KG1 (cell line): ENCODE measurements around the gene TUFT1.

Experiments
- DNase-seq: peaks from one replicate; lab custom pipeline; 2025; lab: John Stamatoyannopoulos, UW

Gene TUFT1, protein sequence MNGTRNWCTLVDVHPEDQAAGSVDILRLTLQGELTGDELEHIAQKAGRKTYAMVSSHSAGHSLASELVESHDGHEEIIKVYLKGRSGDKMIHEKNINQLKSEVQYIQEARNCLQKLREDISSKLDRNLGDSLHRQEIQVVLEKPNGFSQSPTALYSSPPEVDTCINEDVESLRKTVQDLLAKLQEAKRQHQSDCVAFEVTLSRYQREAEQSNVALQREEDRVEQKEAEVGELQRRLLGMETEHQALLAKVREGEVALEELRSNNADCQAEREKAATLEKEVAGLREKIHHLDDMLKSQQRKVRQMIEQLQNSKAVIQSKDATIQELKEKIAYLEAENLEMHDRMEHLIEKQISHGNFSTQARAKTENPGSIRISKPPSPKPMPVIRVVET

DNA sequence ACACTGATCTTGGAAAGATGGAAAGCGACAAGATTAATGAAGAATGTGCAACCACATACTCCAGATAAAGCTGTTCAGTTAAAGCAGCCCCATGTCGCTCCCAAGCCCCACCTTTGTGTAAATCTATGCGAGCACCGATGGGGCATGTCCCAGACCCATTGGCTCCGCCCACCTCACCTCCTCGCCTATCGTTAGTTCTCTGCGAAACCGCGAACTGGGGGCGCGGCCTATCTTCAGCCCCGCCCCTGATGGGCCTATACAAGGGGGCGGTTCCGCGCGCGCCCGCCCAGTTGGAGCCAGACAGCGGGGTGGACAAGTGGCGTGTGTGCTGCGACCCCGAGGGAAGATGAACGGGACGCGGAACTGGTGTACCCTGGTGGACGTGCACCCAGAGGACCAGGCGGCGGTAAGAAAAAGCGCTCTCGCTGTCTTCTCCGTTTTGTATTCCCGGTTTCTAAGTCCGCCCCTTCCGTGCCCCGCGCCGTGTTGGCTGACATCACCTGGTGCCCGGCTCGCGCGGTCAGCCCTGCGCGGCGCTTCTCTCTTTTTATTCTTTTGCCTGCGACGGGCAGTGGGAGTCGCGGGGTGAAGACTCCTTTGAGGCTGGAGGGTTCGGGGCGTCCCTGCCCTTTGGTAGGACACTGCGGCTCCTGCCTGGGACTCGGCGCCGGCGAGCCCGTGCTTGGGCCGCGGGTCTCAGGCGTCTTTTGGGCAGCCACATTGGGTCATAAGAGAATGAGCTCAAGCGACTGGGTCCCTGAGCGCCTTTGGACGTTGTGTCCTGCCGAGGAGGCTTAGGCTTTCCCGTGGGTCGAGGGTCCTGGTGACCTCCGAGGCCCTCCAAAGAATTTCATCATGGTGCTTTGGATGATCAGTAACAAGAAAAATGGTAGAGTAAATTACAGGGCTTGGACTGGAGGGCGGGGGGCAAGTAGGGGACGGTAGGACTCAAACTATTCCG, at the start of gene TUFT1:
Gene TUFT1 (plus strand): TSS at position 289 of the 961 bp plus-strand sequence. CDS start 58 bp downstream, at position 347.
- peak; percentile 61 for DNase-seq

GRCh38 chr1:151491641-151492040, 48.5 kb upstream of the TUFT1 start:
- DNase-seq = no peak

- DNase-seq = no peak
Observed at GRCh38 chr1:151492120-151492519, 48.0 kb upstream of the TUFT1 start.

- no peak for DNase-seq
Observed at GRCh38 chr1:151493042-151493441, 47.1 kb upstream of the TUFT1 start.

DNA sequence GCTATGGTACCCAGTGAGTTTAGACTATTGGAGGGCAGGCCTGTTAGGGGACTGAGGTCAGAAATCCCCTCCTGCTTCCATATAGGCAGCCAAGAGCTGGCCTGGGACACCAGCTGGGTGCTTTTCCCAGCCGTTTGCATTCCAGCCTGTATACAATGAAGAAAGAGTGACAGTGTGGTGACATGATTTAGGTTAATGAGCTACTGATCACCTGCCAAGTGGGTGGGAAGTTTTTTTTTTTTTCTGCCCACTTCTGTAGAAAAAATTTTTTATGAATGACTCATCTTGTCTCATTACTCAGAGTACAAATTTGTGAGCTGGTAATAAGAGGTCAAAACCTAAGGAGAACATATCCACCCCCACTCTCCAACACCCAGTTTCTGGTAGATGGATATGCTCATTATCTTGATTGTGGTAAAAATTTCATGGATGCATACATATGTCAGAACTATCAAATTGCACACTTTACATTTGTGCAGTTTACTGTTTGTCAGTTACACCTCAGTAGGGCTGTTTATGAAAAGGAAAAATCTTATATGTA, 45.3 kb upstream of the TUFT1 start:
- no peak for DNase-seq

DNA sequence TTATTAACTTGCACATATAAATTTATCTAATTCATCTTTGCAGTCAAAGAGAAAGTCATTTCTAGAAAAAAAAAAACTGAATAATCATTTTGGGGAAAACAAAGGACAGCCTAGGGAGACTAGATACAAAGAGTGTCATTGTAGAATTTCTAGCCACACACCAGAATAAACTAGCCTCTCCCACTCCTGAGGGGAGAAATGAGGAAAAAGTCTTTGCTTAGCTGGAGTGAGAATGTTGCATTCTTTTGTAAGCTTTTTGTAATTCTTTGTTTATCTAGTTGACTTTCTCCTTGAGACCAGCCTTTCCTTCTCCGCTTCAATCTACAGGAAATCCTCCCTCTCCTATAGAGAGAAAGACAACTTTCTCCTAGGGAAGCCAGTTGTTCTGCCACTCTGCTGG, 44.8 kb upstream of the TUFT1 start:
- DNase-seq = no peak

DNA sequence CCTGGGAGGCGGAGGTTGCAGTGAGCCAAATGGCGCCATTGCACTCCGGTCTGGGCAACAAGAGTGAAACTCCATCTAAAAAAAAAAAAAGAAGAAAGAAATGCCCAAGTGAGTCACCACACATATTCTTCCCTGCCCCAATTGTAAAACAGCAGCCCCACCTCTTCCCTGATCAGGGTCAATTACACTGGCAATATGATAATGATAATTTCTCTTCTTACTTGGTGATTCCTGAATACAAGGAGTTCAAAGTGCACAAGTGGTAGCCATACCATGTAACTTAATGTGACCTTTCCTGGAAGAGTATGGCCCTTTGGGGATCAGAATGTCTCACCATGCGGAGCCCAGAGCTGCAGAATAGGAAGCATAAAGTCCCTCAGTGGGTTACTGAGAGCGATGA, 40.7 kb upstream of the TUFT1 start:
- no peak for DNase-seq

GRCh38 chr1:151499930-151500329, 40.2 kb upstream of the TUFT1 start:
- DNase-seq = no peak

DNA sequence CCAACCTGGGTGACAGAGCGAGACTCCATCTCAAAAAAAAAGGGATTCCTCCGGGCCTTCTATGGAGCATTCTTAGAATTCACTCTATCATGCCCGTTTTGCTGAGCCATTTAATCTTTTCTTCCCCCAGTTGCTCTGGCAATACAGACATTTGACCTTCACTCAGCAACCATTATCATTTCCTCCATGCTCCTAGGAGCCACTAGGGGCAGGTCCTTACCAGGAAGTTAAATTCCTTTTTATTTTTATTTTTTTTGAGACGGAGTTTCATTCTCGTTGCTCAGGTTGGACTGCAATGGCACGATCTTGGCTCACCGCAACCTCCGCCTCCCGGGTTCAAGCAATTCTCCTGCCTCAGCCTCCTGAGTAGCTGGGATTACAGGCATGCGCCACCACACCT, 38.6 kb upstream of the TUFT1 start:
- no peak for DNase-seq

DNA sequence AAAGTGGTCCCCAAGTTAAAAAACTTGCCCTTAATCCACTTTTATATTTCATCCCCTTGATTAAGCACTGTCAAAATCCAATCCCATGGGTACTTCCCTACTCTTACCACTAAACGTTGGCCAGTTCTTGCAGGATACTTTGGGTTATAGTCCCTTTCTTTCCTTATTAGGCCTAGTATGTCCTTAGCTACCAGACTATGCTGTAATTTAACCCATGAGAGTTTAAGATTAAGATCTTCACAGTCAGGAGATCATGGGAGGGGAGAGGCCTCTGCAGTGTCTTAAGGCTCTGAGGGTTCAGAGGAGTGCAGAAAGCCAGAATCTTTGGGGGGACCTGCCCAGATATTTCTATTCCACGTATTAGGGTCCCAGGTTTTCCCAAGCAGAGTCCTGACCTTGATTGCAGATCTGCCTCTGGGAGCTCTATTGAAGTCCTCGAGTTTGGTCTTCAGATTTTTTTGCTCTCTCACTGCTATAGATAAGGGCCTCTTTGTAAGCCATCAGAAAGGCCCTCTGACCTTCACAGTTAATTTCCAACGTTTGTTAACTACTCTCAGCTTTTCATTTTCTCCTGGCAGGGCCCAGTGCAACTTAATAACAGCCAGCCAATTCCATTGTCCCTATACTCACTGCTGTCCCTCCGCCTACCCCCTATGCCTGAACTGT, 37.9 kb upstream of the TUFT1 start:
- DNase-seq = no peak

- no peak for DNase-seq
Observed at GRCh38 chr1:151502859-151503780, 37.0 kb upstream of the TUFT1 start.

- DNase-seq = no peak
Observed at GRCh38 chr1:151504252-151504651, 35.9 kb upstream of the TUFT1 start.

DNA sequence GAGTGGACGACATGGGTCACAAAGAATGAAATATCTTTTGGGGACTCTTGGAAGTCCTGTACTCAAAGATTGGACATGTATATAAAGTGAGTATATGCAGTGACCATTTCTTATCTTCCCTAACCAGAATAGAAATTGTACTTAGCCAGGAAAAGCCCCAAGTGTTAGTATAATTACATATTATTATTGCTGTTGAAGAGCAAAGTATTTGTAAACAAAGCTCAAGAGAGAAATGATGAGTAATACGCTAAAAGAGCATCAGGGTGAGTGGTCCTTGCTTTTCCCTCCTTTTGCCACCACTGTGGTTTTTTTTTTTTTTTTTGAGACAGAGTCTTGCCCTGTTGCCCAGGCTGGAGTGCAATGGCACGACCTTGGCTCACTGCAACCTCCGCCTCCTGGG, 35.4 kb upstream of the TUFT1 start:
- no peak for DNase-seq

- DNase-seq = no peak
Observed at GRCh38 chr1:151508833-151509232, 31.3 kb upstream of the TUFT1 start.

DNA sequence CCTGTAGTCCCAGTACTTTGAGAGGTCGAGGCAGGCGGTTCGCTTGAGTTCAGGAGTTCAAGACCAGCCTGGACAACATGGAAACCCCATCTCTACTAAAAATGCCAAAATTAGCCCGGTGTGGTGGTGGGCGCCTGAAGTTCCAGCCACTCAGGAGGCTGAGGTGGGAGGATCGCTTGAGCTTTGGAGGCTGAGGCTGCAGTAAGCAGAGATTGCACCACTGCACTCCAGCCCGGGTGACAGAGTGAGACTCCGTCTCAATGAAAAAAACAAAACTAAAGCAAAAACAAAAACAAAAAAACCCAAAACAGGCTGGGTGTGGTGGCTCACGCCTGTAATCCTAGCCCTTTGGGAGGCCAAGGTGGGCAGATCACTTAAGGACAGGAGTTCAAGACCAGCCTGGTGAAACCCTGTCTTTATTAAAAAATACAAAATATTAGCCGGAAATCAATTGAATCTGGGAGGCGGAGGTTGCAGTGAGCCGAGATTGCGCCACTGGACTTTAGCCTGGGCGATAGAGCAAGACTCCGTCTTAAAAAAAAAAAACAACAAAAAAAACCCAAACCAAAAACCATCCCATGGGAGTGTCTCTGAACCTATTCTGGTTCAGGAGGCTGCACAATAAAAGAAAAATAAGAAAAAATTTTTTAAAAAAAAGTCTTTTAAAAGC, 30.6 kb upstream of the TUFT1 start:
- no peak for DNase-seq

DNA sequence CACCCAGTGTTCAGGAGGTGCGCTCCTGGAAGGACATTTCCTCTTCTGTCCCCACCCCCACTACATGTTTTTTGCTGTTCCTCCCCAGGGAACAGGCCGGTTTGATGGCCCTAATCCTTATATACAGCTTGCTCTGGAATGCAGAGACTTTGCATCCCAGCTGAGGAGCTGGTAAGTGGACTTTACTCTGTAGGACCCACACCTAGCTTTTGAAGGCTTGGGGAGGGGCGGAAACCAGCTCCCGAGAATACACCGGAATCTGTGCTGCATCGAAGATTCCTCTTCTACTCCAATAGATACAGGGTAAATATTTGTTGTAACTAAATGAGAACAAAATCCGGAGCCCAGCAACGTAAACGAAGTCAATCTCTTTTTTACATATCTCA, 30.1 kb upstream of the TUFT1 start:
- DNase-seq = no peak

GRCh38 chr1:151510614-151510956, 29.5 kb upstream of the TUFT1 start:
- DNase-seq = no peak

DNA sequence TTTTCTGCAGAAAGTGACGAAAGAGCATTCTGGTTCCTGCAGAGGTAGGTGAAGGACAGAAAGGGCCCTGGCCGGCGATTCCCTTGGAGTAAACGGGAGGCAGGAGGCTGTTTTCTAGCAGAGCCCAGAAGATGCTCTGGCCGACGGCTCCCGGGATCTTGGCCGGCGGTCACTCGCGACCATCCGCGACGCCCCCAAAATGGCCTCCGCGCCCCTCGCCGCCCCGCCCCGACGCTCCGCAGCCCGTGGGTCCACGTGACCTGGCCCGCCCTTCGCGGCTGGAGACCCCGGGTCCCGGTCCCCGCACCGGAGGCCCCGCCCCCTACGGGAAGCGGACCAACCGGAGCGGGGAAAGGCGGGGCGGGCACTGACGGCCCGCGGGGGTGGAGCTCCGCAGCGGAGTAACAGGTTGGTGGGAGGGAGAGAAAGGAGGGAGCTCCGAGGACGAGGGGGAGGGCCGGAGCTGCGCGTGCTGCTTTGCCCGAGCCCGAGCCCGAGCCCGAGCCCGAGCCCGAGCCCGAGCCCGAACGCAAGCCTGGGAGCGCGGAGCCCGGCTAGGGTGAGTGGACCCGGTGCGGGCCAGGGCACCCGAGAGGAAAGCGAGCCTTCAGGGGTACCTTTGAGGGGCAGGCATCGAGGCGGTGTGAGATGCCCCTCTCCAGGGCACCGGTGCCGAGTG, 29.0 kb upstream of the TUFT1 start, which contains the start of gene CGN:
Gene CGN (plus strand): TSS at position 431 of the 679 bp plus-strand sequence. CDS start 7,133 bp downstream, outside the sequence.
- DNase-seq = peak; percentile 20

DNA sequence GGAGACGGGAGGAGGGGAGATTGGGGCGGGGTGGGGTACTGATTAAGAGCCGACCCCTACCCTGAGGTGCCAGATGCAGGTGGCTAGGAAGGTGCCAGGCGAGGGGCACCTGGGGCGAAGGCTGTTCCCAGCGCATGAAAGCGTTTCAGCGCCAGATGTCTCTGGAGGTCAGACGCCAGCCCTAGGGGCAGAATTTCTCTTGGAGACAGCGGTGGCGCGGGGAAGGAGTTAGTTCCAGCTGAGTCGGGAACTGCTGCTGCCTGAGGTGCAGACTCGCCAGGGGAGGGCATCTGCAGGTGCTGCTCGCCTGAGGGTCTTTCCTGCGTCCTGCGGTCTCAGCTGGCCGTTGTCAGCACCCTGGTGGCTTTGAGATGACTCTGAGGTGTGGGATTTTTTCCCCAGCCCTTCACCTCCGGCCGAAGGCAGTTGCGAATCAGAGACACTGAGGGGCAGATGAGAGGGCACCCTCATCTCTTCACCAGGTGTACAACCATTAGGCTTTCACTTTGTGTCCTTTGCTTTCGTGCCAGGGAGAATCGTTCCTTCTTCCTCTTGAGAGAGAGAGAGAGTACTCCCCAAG, 28.4 kb upstream of the TUFT1 start:
- DNase-seq = no peak

DNA sequence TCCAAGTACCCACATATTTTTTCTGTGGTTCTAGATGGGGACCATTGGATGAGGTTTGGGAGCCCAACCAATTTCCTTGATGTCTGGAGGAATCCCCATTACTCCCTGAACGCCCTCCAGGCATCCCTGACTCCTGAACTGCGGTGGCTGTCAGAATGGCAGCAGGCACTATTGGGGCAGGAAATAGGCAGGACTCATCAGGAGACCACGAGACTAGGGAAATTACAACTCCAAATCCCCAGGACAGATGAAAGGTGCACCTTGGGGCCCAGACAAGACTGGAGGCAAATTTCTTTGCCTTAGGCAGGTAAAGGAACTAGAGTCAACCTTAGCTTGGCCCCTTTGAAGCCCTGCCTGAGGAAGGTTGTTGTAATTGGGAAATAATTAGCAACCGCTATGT, 27.8 kb upstream of the TUFT1 start:
- DNase-seq = no peak
